H1 (cell line): ENCODE measurements around the gene SPI1. TPM values are rescaled to one million over a fixed set of nuclear protein-coding genes. Genes with fewer than 3 reads are reported as not detected.

Experiments used
- CTCF ChIA-PET: fragments of 300-600 bp; sonication (Branson Sonifier 250); formaldehyde crosslinking; loops from one replicate; lab custom pipeline; 2021; ENCODE audit not compliant: partially characterized antibody; lab: Charles Lee
- POLR2A ChIA-PET: fragments of 300-600 bp; sonication (Branson Sonifier 250); formaldehyde crosslinking; loops from one replicate; lab custom pipeline; 2021; ENCODE audit warnings: inconsistent platforms; ENCODE audit not compliant: partially characterized antibody; lab: Charles Lee
- DNase-seq, 2 experiments: peaks; one replicate each; pipeline versions ENCODE4 v3.0.0 to v3.0.0-alpha.2; 2010 to 2022; ENCODE audit warnings: low spot score in 2 of 2, low read depth in 1 of 2, mixed read lengths in 1 of 2
- FAIRE-seq: peaks from 2 replicates; lab custom pipeline; 2011; peaks lifted over from hg19 to GRCh38; lab: Jason Lieb, UNC
- H2AFZ ChIP-seq: 2 replicates; pipeline ENCODE4 v1.8.1; 2012; ENCODE audit warnings: low read length, inconsistent platforms
- H2AK5ac ChIP-seq: 2 replicates; pipeline ENCODE4 v1.6.1; 2013; ENCODE audit warnings: low read depth, low read length
- H2BK120ac ChIP-seq: replicated peaks from 2 replicates; pipeline ENCODE3; 2013; ENCODE audit warnings: low read depth, low read length, inconsistent platforms
- H2BK12ac ChIP-seq: 2 replicates; pipeline ENCODE4 v1.6.1; 2013; ENCODE audit warnings: low read depth, low read length
- H2BK15ac ChIP-seq: 2 replicates; pipeline ENCODE4 v1.6.1; 2013; ENCODE audit warnings: low read length
- H2BK20ac ChIP-seq: 2 replicates; pipeline ENCODE4 v1.6.1; 2013; ENCODE audit warnings: low read length
- H2BK5ac ChIP-seq: 2 replicates; pipeline ENCODE4 v1.6.1; 2013; ENCODE audit warnings: low read depth, low read length
- H3K14ac ChIP-seq: 2 replicates; pipeline ENCODE4 v1.6.1; 2013; ENCODE audit warnings: inconsistent platforms; ENCODE audit not compliant: insufficient read length
- H3K18ac ChIP-seq: 2 replicates; pipeline ENCODE4 v1.6.1; 2013; ENCODE audit warnings: low read length; ENCODE audit errors: extremely low read depth
- H3K23ac ChIP-seq: 2 replicates; pipeline ENCODE4 v1.6.1; 2013; ENCODE audit warnings: inconsistent platforms; ENCODE audit not compliant: insufficient read length
- H3K23me2 ChIP-seq: 2 replicates; pipeline ENCODE4 v1.6.1; 2013; ENCODE audit warnings: low read depth, low read length
- H3K27ac ChIP-seq: 2 replicates; pipeline ENCODE4 v1.6.1; 2011; ENCODE audit warnings: low read depth, low read length, inconsistent platforms
- H3K27me3 ChIP-seq, 4 experiments: replicated peaks in 1 of 4; 1 replicate in 1 of 4; 2 replicates in 3 of 4; pipeline versions ENCODE4 v1.6.1 to v1.8.1; 2011 to 2013; ENCODE audit warnings: low read length in 3 of 4, mild to moderate bottlenecking in 3 of 4, inconsistent platforms in 2 of 4, mixed read lengths in 2 of 4, moderate library complexity in 1 of 4; ENCODE audit not compliant: control insufficient read depth in 3 of 4, insufficient read depth in 3 of 4; ENCODE audit errors: extremely low read depth in 1 of 4
- H3K36me3 ChIP-seq, 4 experiments: 2 replicates each; pipeline versions ENCODE4 v1.6.1 to v1.8.1; 2011 to 2013; ENCODE audit warnings: mild to moderate bottlenecking in 4 of 4, low read length in 3 of 4, moderate library complexity in 2 of 4, control low read depth in 1 of 4, inconsistent platforms in 1 of 4; ENCODE audit not compliant: insufficient read depth in 4 of 4, control insufficient read depth in 2 of 4
- H3K4ac ChIP-seq: replicated peaks from 2 replicates; pipeline ENCODE3; 2013; ENCODE audit warnings: low read length, low read depth, mixed read lengths, inconsistent platforms; ENCODE audit not compliant: insufficient read length
- H3K4me1 ChIP-seq, 4 experiments: replicated peaks in 1 of 4; 1 replicate in 1 of 4; 2 replicates in 3 of 4; pipeline versions ENCODE4 v1.6.1 to v1.8.1; 2011 to 2013; ENCODE audit warnings: low read length in 3 of 4, inconsistent platforms in 2 of 4, mixed read lengths in 1 of 4; ENCODE audit not compliant: insufficient read depth in 4 of 4, control insufficient read depth in 3 of 4
- H3K4me2 ChIP-seq, 2 experiments: 2 replicates each; pipeline versions ENCODE4 v1.6.1 to v1.8.1; 2011 to 2013; ENCODE audit warnings: low read depth in 2 of 2, low read length in 2 of 2, control low read depth in 1 of 2, inconsistent platforms in 1 of 2, mild to moderate bottlenecking in 1 of 2; ENCODE audit not compliant: insufficient read depth in 1 of 2
- H3K4me3 ChIP-seq, 4 experiments: fragments of 200-600, 300-600 bp in 1 of 4; sonication (generic), shearing (Covaris generic), sonication (Bioruptor Twin) in 1 of 4; 2 replicates each; pipeline versions ENCODE4 v1.5.1 to v1.8.1; 2011 to 2016; ENCODE audit warnings: low read length in 4 of 4, low read depth in 3 of 4, control low read depth in 2 of 4, inconsistent platforms in 2 of 4, mild to moderate bottlenecking in 2 of 4, mixed read lengths in 1 of 4, moderate library complexity in 1 of 4; ENCODE audit not compliant: insufficient read depth in 2 of 4; ENCODE audit errors: extremely low read depth in 1 of 4
- H3K56ac ChIP-seq: replicated peaks from 2 replicates; pipeline ENCODE3; 2013; ENCODE audit warnings: low read depth, mild to moderate bottlenecking, mixed read lengths, low read length, inconsistent platforms; ENCODE audit not compliant: insufficient read length
- H3K79me1 ChIP-seq: 2 replicates; pipeline ENCODE4 v1.6.1; 2013; ENCODE audit warnings: low read depth, low read length, control low read depth
- H3K79me2 ChIP-seq, 2 experiments: 2 replicates each; pipeline versions ENCODE4 v1.6.1 to v1.8.1; 2012 to 2013; ENCODE audit warnings: low read length in 2 of 2, mild to moderate bottlenecking in 2 of 2, inconsistent platforms in 1 of 2; ENCODE audit not compliant: insufficient read depth in 2 of 2, control insufficient read depth in 1 of 2
- H3K9ac ChIP-seq, 4 experiments: replicated peaks in 1 of 4; 1 replicate in 1 of 4; 2 replicates in 3 of 4; pipeline versions ENCODE4 v1.6.1 to v1.8.1; 2011 to 2013; ENCODE audit warnings: low read depth in 3 of 4, low read length in 3 of 4, control low read depth in 2 of 4, mild to moderate bottlenecking in 2 of 4, moderate library complexity in 2 of 4, inconsistent platforms in 1 of 4; ENCODE audit errors: extremely low read depth in 1 of 4
- H3K9me3 ChIP-seq, 2 experiments: 2 replicates each; pipeline versions ENCODE4 v1.6.1 to v1.8.1; 2012 to 2013; ENCODE audit warnings: mild to moderate bottlenecking in 2 of 2, moderate library complexity in 2 of 2, control low read depth in 1 of 2, inconsistent platforms in 1 of 2, low read depth in 1 of 2, low read length in 1 of 2, mixed read lengths in 1 of 2; ENCODE audit not compliant: insufficient read depth in 2 of 2
- H4K20me1 ChIP-seq, 2 experiments: replicated peaks in 1 of 2; 2 replicates each; pipeline versions ENCODE3 to v1.8.1; 2011 to 2013; ENCODE audit warnings: inconsistent platforms in 2 of 2, low read length in 2 of 2, mild to moderate bottlenecking in 1 of 2; ENCODE audit not compliant: insufficient read depth in 2 of 2, control insufficient read depth in 1 of 2
- H4K5ac ChIP-seq: 2 replicates; pipeline ENCODE4 v1.6.1; 2013; ENCODE audit warnings: low read length, low read depth, mixed read lengths, inconsistent platforms; ENCODE audit not compliant: insufficient read length
- H4K8ac ChIP-seq: 2 replicates; pipeline ENCODE4 v1.8.0; 2013; ENCODE audit warnings: mild to moderate bottlenecking, moderate library complexity, low read length, inconsistent platforms; ENCODE audit not compliant: insufficient read depth; ENCODE audit errors: extremely low read depth
- H4K91ac ChIP-seq: replicated peaks from 2 replicates; pipeline ENCODE3; 2013; ENCODE audit warnings: low read length, mixed read lengths, inconsistent platforms; ENCODE audit not compliant: insufficient read length
- BACH1 ChIP-seq: IDR thresholded peaks from 2 replicates; pipeline ENCODE4 v1.6.1; 2012; ENCODE audit warnings: low read length, improper control_type of control experiment
- EZH2 ChIP-seq: fragments of 200-600 bp; sonication (generic); IDR thresholded peaks from 2 replicates; pipeline ENCODE4 v1.7.1; 2012; ENCODE audit warnings: low read depth, mild to moderate bottlenecking, moderate library complexity, low read length, inconsistent platforms; ENCODE audit not compliant: severe bottlenecking
- GABPA ChIP-seq: IDR thresholded peaks from 2 replicates; pipeline ENCODE4 v1.6.1; 2011; ENCODE audit warnings: mild to moderate bottlenecking, low read length, moderate library complexity, borderline replicate concordance; ENCODE audit not compliant: insufficient read depth
- NRF1 ChIP-seq: IDR thresholded peaks from 2 replicates; pipeline ENCODE4 v1.6.1; 2011; ENCODE audit warnings: mild to moderate bottlenecking, low read depth, low read length, improper control_type of control experiment
- POLR2AphosphoS5 ChIP-seq: IDR thresholded peaks from 2 replicates; pipeline ENCODE4 v1.6.1; 2011; ENCODE audit warnings: low read depth, low read length
- SUZ12 ChIP-seq: fragments of 200-600 bp; sonication (generic); IDR thresholded peaks from 2 replicates; pipeline ENCODE4 v1.6.1; 2012; ENCODE audit warnings: mild to moderate bottlenecking, inconsistent platforms, low read length, moderate library complexity, mixed read lengths
- TEAD4 ChIP-seq: IDR thresholded peaks from 2 replicates; pipeline ENCODE4 v1.6.1; 2012; ENCODE audit warnings: low read depth, low read length, inconsistent platforms, mixed read lengths
- WGBS, 2 experiments: shearing (Covaris generic) in 1 of 2; methylation state at CpG; one replicate each; pipeline versions ENCODE4 v1.1.6 to v1.1.7; 2013 to 2015; ENCODE audit warnings: low lambda C conversion rate in 2 of 2, mixed read lengths in 2 of 2, inconsistent platforms in 1 of 2, low coverage in 1 of 2, missing lambda C conversion rate in 1 of 2; ENCODE audit not compliant: insufficient replicate concordance in 2 of 2, insufficient coverage in 1 of 2, insufficient read length in 1 of 2; ENCODE audit errors: extremely low coverage in 1 of 2, missing lambda C conversion rate in 1 of 2; 5-methylcytosine and 5-hydroxymethylcytosine counted together
- polyA plus RNA-seq, 7 experiments: library from polyadenylated mRNA; depleted of rRNA in 3 of 7; stranded (reverse) in 5 of 7; unstranded in 2 of 7; fragments of >200 nt in 5 of 7; fragments of 200-250 nt in 2 of 7; gene quantifications; 1 replicate in 5 of 7; 2 replicates in 1 of 7; 4 replicates in 1 of 7; pipeline versions ENCODE4 v1.2.1 to v1.2.3, GENCODE V29; 2011 to 2013; ENCODE audit warnings: missing spikeins in 2 of 7, mixed read lengths in 2 of 7
- total RNA-seq: library from RNA; stranded (reverse); fragmentation: NEBNext Ultra II Directional; extraction: Animal tissue kit (Norgen Biotek cat#: 25700); gene quantifications from 2 replicates; pipeline ENCODE4 v1.2.1, GENCODE V29; 2021

SPI1 gene
- total and polyA plus RNA-seq, 2 of the 8 experiments (the other 6 are each of a cell fraction or from before 2014, with no cell fraction given), result 0.12 TPM; not detected in 1

GRCh38 chr11:47305734-47306483, 72.4 kb downstream of the SPI1 start:
- FAIRE-seq, result no peak
- TF ChIP-seq BACH1 (no peak), NRF1 (no peak), TEAD4 (no peak), EZH2 (no peak), GABPA (no peak), POLR2AphosphoS5 (no peak), SUZ12 (no peak)

More at GRCh38 chr11:47305734-47306483, 72.4 kb downstream of the SPI1 start:
- no peak overlapping the region for H3K9ac ChIP-seq
- 98% methylated on average over 3 of the region's 3 CpGs; no CpG with 5 or more reads in 1 of the 2 experiments for WGBS, 2 experiments
- no peak overlapping the region for H3K4me3 ChIP-seq
- H4K5ac ChIP-seq, result no peak overlapping the region
- POLR2A ChIA-PET, result interaction anchor here (1.1 to 1.2 kb wide), 2 partner anchors 10 to 78 kb away, joined by 3 to 4 read pairs; no protein-coding TSS in a partner anchor
- no peaks in the 10 kb centered on the region; the same call in 1 of the 2 replicates for H3K79me1 ChIP-seq
- H3K14ac ChIP-seq, result no peak overlapping the region
- H3K18ac ChIP-seq, result no peak overlapping the region
- CTCF ChIA-PET, result interaction anchor here (0.7 to 1.6 kb wide), 7 partner anchors 23 to 145 kb away, joined by 3 to 5 read pairs (median 3); no protein-coding TSS in a partner anchor
- no peaks in the 10 kb centered on the region for H3K79me2 ChIP-seq
- H3K4ac ChIP-seq, result no peak overlapping the region
- H2BK120ac ChIP-seq, result no peak overlapping the region
- no peak overlapping the region for H3K27ac ChIP-seq
- H2AFZ ChIP-seq, result no peak overlapping the region
- H4K20me1 ChIP-seq, result peaks cover 0 to 4% of the 10 kb centered on the region in 2 experiments
- H3K56ac ChIP-seq, result no peak overlapping the region
- H2BK5ac ChIP-seq, result no peak overlapping the region; the same call in 1 of the 2 replicates
- no peak overlapping the region for H2BK20ac ChIP-seq
- H4K8ac ChIP-seq, result no peak overlapping the region
- H3K4me1 ChIP-seq, result no peaks in the 10 kb centered on the region
- no peaks in the 10 kb centered on the region for H3K27me3 ChIP-seq
- no peak overlapping the region for H2BK12ac ChIP-seq
- H4K91ac ChIP-seq, result no peak overlapping the region
- H3K36me3 ChIP-seq, result peaks cover 2 to 26% (median 9%) of the 10 kb centered on the region in 4 experiments
- no peaks in the 10 kb centered on the region for H3K23me2 ChIP-seq
- H2AK5ac ChIP-seq, result no peak overlapping the region
- no peaks in the 10 kb centered on the region for H3K9me3 ChIP-seq
- H3K4me2 ChIP-seq, result no peak overlapping the region
- H2BK15ac ChIP-seq, result no peak overlapping the region
- no peak for DNase-seq
- H3K23ac ChIP-seq, result no peak overlapping the region
